IMR-90 (cell line): ENCODE measurements around the gene IRS4. TPM values are rescaled to one million over a fixed set of nuclear protein-coding genes. Genes with fewer than 3 reads are reported as not detected.

ENCODE experiments used
- ATAC-seq: fragments of 200-7000 bp; cut with Tn5 transposase; 2 replicates; pipeline ENCODE4 v1.9.1; 2020; ENCODE audit warnings: low read depth, mild to moderate bottlenecking, moderate library complexity
- BruUV-seq: library from RNA; stranded (reverse); fragments of 400-500 nt; replicated peaks from 2 replicates; lab custom pipeline; 2021; lab: Mats Ljungman, UMichigan
- CTCF ChIA-PET: fragments of 300-600 bp; formaldehyde crosslinking; extraction: SDS; loops from one replicate; lab custom pipeline; 2021; ENCODE audit warnings: antibody characterized with exemption; lab: Yijun Ruan, JAX
- POLR2A ChIA-PET: fragments of 300-600 bp; sonication (Branson Sonifier 250); formaldehyde crosslinking; loops from one replicate; lab custom pipeline; 2022; ENCODE audit warnings: antibody characterized with exemption; ENCODE audit not compliant: unreplicated experiment; lab: Charles Lee
- DNase-seq: peaks from one replicate; pipeline ENCODE4 v3.0.0; 2013
- H2AFZ ChIP-seq: replicated peaks from 2 replicates; pipeline ENCODE3; 2013; ENCODE audit warnings: low read length, mild to moderate bottlenecking; ENCODE audit not compliant: poor library complexity
- H2AK5ac ChIP-seq: 2 replicates; pipeline ENCODE4 v1.6.1; 2013; ENCODE audit warnings: low read depth, low read length, inconsistent platforms
- H2AK9ac ChIP-seq: replicated peaks from 2 replicates; pipeline ENCODE3; 2013; ENCODE audit warnings: mild to moderate bottlenecking, low read depth, low read length, moderate library complexity; ENCODE audit not compliant: poor library complexity
- H2BK120ac ChIP-seq: 2 replicates; pipeline ENCODE4 v1.6.1; 2013; ENCODE audit warnings: low read depth, low read length, inconsistent platforms
- H2BK15ac ChIP-seq: 3 replicates; pipeline ENCODE4 v1.6.1; 2013; ENCODE audit warnings: low read depth, low read length, inconsistent platforms
- H2BK20ac ChIP-seq: 2 replicates; pipeline ENCODE4 v1.6.1; 2013; ENCODE audit warnings: low read depth, mild to moderate bottlenecking, inconsistent platforms, low read length, moderate library complexity
- H2BK5ac ChIP-seq: 2 replicates; pipeline ENCODE4 v1.6.1; 2013; ENCODE audit warnings: mild to moderate bottlenecking, low read depth, low read length, inconsistent platforms; ENCODE audit not compliant: poor library complexity, severe bottlenecking
- H3K14ac ChIP-seq: replicated peaks from 2 replicates; pipeline ENCODE4 v1.6.1; 2013; ENCODE audit warnings: low read depth, low read length, inconsistent platforms
- H3K18ac ChIP-seq: 2 replicates; pipeline ENCODE4 v1.6.1; 2013; ENCODE audit warnings: low read depth, low read length, control low read depth
- H3K23ac ChIP-seq: 2 replicates; pipeline ENCODE4 v1.6.1; 2013; ENCODE audit warnings: low read depth, low read length, inconsistent platforms
- H3K27ac ChIP-seq: 2 replicates; pipeline ENCODE4 v1.5.1; 2013; ENCODE audit warnings: mild to moderate bottlenecking, control low read depth, low read length; ENCODE audit not compliant: insufficient read depth
- H3K27me3 ChIP-seq: 2 replicates; pipeline ENCODE4 v1.6.1; 2013; ENCODE audit warnings: low read length; ENCODE audit not compliant: control insufficient read depth, insufficient read depth
- H3K36me3 ChIP-seq: 2 replicates; pipeline ENCODE4 v1.6.1; 2013; ENCODE audit warnings: low read length, mixed read lengths; ENCODE audit not compliant: control insufficient read depth, insufficient read depth
- H3K4ac ChIP-seq: 2 replicates; pipeline ENCODE4 v1.6.1; 2013; ENCODE audit warnings: low read depth, low read length, inconsistent platforms
- H3K4me1 ChIP-seq: 2 replicates; pipeline ENCODE4 v1.6.1; 2013; ENCODE audit warnings: low read length, mixed read lengths; ENCODE audit not compliant: control insufficient read depth, insufficient read depth
- H3K4me2 ChIP-seq: 2 replicates; pipeline ENCODE4 v1.6.1; 2013; ENCODE audit warnings: low read depth, mild to moderate bottlenecking, control low read depth, low read length, moderate library complexity
- H3K4me3 ChIP-seq: 2 replicates; pipeline ENCODE4 v1.5.1; 2013; ENCODE audit warnings: low read depth, mild to moderate bottlenecking, control low read depth, low read length, moderate library complexity; ENCODE audit not compliant: insufficient read depth
- H3K56ac ChIP-seq: 2 replicates; pipeline ENCODE4 v1.6.1; 2013; ENCODE audit warnings: low read length, inconsistent platforms; ENCODE audit not compliant: insufficient read depth; ENCODE audit errors: extremely low read depth
- H3K79me1 ChIP-seq, 2 experiments: 2 replicates each; pipeline ENCODE4 v1.6.1; 2013; ENCODE audit warnings: low read length in 2 of 2, inconsistent platforms in 1 of 2, low read depth in 1 of 2
- H3K9ac ChIP-seq: 2 replicates; pipeline ENCODE4 v1.6.1; 2013; ENCODE audit warnings: low read depth, low read length, control low read depth
- H3K9me1 ChIP-seq: 2 replicates; pipeline ENCODE4 v1.6.1; 2013; ENCODE audit warnings: low read length, inconsistent platforms; ENCODE audit not compliant: insufficient read depth
- H3K9me3 ChIP-seq: 2 replicates; pipeline ENCODE4 v1.6.1; 2013; ENCODE audit warnings: low read length; ENCODE audit not compliant: control insufficient read depth, insufficient read depth
- H4K20me1 ChIP-seq: 2 replicates; pipeline ENCODE4 v1.6.1; 2013; ENCODE audit warnings: low read length, inconsistent platforms; ENCODE audit not compliant: insufficient read depth
- H4K5ac ChIP-seq: 2 replicates; pipeline ENCODE4 v1.6.1; 2013; ENCODE audit warnings: mild to moderate bottlenecking, low read depth, low read length, control low read depth
- H4K8ac ChIP-seq, 2 experiments: 2 replicates each; pipeline ENCODE4 v1.6.1; 2013; ENCODE audit warnings: low read depth in 2 of 2, low read length in 2 of 2, control low read depth in 1 of 2, inconsistent platforms in 1 of 2
- H4K91ac ChIP-seq: 2 replicates; pipeline ENCODE4 v1.6.1; 2013; ENCODE audit warnings: low read depth, low read length, inconsistent platforms; ENCODE audit not compliant: insufficient read depth
- CEBPB ChIP-seq: IDR thresholded peaks from 2 replicates; pipeline ENCODE4 v1.6.1; 2012; ENCODE audit warnings: low read depth, low read length, improper control_type of control experiment
- CHD1 ChIP-seq: IDR thresholded peaks from 2 replicates; pipeline ENCODE4 v1.6.1; 2012; ENCODE audit warnings: low read depth, low read length, improper control_type of control experiment
- FOS ChIP-seq: fragments of 150-350 bp; IDR thresholded peaks from 2 replicates; pipeline ENCODE4 v1.6.1; 2016; ENCODE audit warnings: low read depth, low read length
- MXI1 ChIP-seq: IDR thresholded peaks from 2 replicates; pipeline ENCODE4 v1.6.1; 2012; ENCODE audit warnings: low read depth, mild to moderate bottlenecking, low read length, moderate library complexity, borderline replicate concordance
- NFE2L2 ChIP-seq: fragments of 150-350 bp; IDR thresholded peaks from 2 replicates; pipeline ENCODE4 v1.6.1; 2016; ENCODE audit warnings: low read depth, mild to moderate bottlenecking, low read length
- RAD21 ChIP-seq: IDR thresholded peaks from 2 replicates; pipeline ENCODE4 v1.6.1; 2012; ENCODE audit warnings: low read length, improper control_type of control experiment
- RFX5 ChIP-seq: IDR thresholded peaks from 2 replicates; pipeline ENCODE4 v1.8.0; 2012; ENCODE audit warnings: low read depth, mild to moderate bottlenecking, low read length, moderate library complexity
- USF2 ChIP-seq: fragments of 150-350 bp; IDR thresholded peaks from 2 replicates; pipeline ENCODE4 v1.6.1; 2017; ENCODE audit warnings: mild to moderate bottlenecking, antibody characterized with exemption, low read length, low read depth
- WGBS, 2 experiments: methylation state at CpG; one replicate each; pipeline versions ENCODE4 v1.1.5 to v1.1.7; 2013; ENCODE audit warnings: missing lambda C conversion rate in 2 of 2; ENCODE audit not compliant: insufficient read length in 1 of 2; ENCODE audit errors: extremely low coverage in 2 of 2; 5-methylcytosine and 5-hydroxymethylcytosine counted together
- dilution Hi-C: fragments of 300-500 bp; cut with HindIII; formaldehyde crosslinking; loops from one replicate; pipeline ENCODE4 v1.14.3; 2018; ENCODE audit warnings: low sequenced_read_pairs; ENCODE audit not compliant: unreplicated experiment
- in situ Hi-C: fragments of 300-500 bp; cut with MboI; formaldehyde crosslinking; loops from 3 replicates; pipeline ENCODE4 v1.14.3; 2019; ENCODE audit warnings: low sequenced_read_pairs, inconsistent platforms, mixed read lengths
- intact Hi-C: fragments of 100-400 bp; cut with micrococcal nuclease; formaldehyde crosslinking; loops from 2 replicates; pipeline ENCODE4 v1.10.0; 2022
- polyA plus RNA-seq, 3 experiments: library from polyadenylated mRNA; depleted of rRNA; stranded (reverse); fragments of >200 nt; gene quantifications; 2 replicates each; pipeline ENCODE4 v1.2.3, GENCODE V29; 2012; ENCODE audit warnings: low replicate concordance in 1 of 3
- total RNA-seq: library from RNA; depleted of rRNA; stranded (reverse); fragments of >200 nt; gene quantifications from 2 replicates; pipeline ENCODE4 v1.2.3, GENCODE V29; 2012

The IRS4 gene
- total and polyA plus RNA-seq, 2 of the 4 experiments (the other 2 are of a cell fraction): 0.02 TPM; not detected in 1

- Histone ChIP-seq H3K4ac (no peak overlapping the region), H3K18ac (no peak overlapping the region), H3K4me3 (no peak overlapping the region), H3K14ac (no peak overlapping the region), H4K20me1 (no peaks in the 10 kb centered on the region), H3K27me3 (peaks cover 15% of the 10 kb centered on the region), H3K56ac (no peak overlapping the region), H2BK120ac (no peak overlapping the region), H3K9me1 (no peaks in the 10 kb centered on the region), H3K23ac (no peak overlapping the region), H2AFZ (no peak overlapping the region), H2AK9ac (no peak overlapping the region), H2BK20ac (no peak overlapping the region), H4K91ac (no peak overlapping the region), H3K4me2 (no peak overlapping the region), H3K9ac (no peak overlapping the region), H3K36me3 (no peaks in the 10 kb centered on the region), H4K5ac (no peak overlapping the region), H3K4me1 (no peaks in the 10 kb centered on the region), H2BK15ac (no peak overlapping the region), H3K27ac (no peak overlapping the region), H2AK5ac (no peak overlapping the region), H2BK5ac (no peak overlapping the region), H4K8ac (no peak overlapping the region), H3K79me1 (no peaks in the 10 kb centered on the region), H3K9me3 (no peaks in the 10 kb centered on the region)
- BruUV-seq: no TSS peak
- TF ChIP-seq USF2: no peak
- TF ChIP-seq MXI1: no peak
- no peak for TF ChIP-seq CEBPB
- TF ChIP-seq CHD1: no peak
- no peak for TF ChIP-seq FOS
- TF ChIP-seq RAD21: no peak
- TF ChIP-seq NFE2L2: no peak
- TF ChIP-seq RFX5: no peak
- no CpG with 5 or more reads among the region's 3 CpGs for WGBS, 2 experiments
- POLR2A ChIA-PET: no interaction called here
- DNase-seq: no peak
- in situ Hi-C loops (no loop called here), intact Hi-C loops (no loop called here), dilution Hi-C loops (no loop called here)
- ATAC-seq: no peak
- CTCF ChIA-PET: no interaction called here
These were observed 9.6 kb downstream of the IRS4 start for GRCh38 chrX:108726748-108727147.
